NB4 (cell line): ENCODE measurements around the gene SEL1L2.

ENCODE experiments used
- DNase-seq: peaks from one replicate; pipeline ENCODE4 v3.0.0; 2010; ENCODE audit warnings: low read depth
- H3K4me3 ChIP-seq: one replicate; pipeline ENCODE4 v1.5.1; 2011; ENCODE audit warnings: mild to moderate bottlenecking, low read depth, low read length, moderate library complexity
- MAX ChIP-seq: IDR thresholded peaks from 2 replicates; pipeline ENCODE4 v1.6.1; 2011; ENCODE audit warnings: low read depth, low read length
- MYC ChIP-seq: IDR thresholded peaks from 2 replicates; pipeline ENCODE4 v1.6.1; 2011; ENCODE audit warnings: low read depth, low read length
- POLR2A ChIP-seq: IDR thresholded peaks from 2 replicates; pipeline ENCODE4 v1.6.1; 2011; ENCODE audit warnings: mild to moderate bottlenecking; ENCODE audit not compliant: insufficient read length; ENCODE audit errors: extremely low read depth
- TF ChIP-seq, protein P1 (sequence below): IDR thresholded peaks from one replicate; pipeline ENCODE4 v1.5.1; 2012; ENCODE audit warnings: low read depth, low read length

SEL1L2 gene

DNA sequence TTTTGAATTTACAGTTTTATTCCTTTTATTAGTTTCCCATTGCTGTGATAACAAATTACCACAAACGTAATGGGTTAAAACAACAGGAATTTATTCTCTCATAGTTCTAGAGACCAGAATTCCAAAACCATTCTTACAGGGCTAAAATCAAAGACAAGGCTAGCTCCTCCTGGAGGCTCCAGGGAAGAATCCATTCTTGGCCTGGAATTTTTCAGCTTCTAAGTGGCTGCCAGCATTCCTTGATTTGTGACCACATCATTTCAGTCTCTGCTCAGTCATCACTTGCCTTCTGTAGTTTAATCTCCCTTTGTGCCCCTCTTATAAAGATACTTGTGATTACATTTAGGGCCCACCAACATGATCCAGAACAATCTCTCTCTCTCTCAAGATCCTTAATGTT lies 897 bp upstream of the SEL1L2 start:
- no peak overlapping the region for H3K4me3 ChIP-seq
- TF ChIP-seq, protein P1, sequence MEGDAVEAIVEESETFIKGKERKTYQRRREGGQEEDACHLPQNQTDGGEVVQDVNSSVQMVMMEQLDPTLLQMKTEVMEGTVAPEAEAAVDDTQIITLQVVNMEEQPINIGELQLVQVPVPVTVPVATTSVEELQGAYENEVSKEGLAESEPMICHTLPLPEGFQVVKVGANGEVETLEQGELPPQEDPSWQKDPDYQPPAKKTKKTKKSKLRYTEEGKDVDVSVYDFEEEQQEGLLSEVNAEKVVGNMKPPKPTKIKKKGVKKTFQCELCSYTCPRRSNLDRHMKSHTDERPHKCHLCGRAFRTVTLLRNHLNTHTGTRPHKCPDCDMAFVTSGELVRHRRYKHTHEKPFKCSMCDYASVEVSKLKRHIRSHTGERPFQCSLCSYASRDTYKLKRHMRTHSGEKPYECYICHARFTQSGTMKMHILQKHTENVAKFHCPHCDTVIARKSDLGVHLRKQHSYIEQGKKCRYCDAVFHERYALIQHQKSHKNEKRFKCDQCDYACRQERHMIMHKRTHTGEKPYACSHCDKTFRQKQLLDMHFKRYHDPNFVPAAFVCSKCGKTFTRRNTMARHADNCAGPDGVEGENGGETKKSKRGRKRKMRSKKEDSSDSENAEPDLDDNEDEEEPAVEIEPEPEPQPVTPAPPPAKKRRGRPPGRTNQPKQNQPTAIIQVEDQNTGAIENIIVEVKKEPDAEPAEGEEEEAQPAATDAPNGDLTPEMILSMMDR = no peak
- TF ChIP-seq POLR2A (no peak), MAX (no peak), MYC (no peak)
- DNase-seq = no peak

GRCh38 chr20:13984211-13984610 lies 6.2 kb downstream of the SEL1L2 start:
- H3K4me3 ChIP-seq = no peak overlapping the region
- TF ChIP-seq POLR2A (no peak), MYC (no peak), MAX (no peak)
- TF ChIP-seq, protein P1 = no peak
- no peak for DNase-seq

DNA sequence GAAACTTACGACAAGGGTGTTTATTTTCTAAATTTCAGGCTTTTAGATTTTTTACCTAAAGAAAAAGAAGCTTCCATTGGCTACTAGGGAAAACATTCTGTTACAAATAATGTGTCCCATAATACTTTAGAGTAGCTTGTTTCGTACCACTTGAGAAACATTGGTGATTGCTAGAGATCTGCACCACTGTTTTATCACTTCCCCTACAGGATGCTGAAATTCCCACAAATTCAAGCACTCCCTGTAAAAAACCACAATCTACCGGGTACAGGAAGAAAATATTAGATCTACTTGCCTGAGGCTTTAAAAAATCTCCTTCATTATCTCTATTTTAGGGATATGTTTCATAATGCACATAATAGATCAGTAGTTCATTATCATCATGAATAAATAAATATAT lies 29.9 kb downstream of the SEL1L2 start:
- TF ChIP-seq MYC = no peak
- TF ChIP-seq MAX = no peak
- no peak overlapping the region for H3K4me3 ChIP-seq
- no peak for DNase-seq

DNA sequence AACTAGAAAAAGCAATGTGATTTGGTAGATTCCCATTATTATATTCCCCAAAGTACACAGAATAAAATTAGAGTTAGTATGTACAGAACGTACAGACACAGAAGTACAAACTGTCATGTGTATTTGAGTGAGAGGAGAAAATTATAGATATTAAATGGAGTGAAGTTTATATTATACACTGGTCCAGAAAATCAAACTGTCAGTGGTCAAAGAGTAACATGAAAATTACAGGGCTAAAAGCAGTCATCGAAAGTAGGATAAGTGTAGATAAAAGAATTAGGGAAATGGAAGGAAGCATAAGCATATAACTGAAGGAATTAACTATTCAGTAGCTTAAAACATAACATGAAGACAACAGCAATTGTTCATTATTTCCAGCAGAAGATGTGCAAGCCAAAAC lies 30.3 kb downstream of the SEL1L2 start:
- DNase-seq = no peak
- H3K4me3 ChIP-seq = no peak overlapping the region
- TF ChIP-seq POLR2A (no peak), MYC (no peak), MAX (no peak)
- TF ChIP-seq, protein P1 = no peak

- TF ChIP-seq, protein P1 = peak; percentile 45
- no peak for TF ChIP-seq POLR2A
- peak; percentile 28 for DNase-seq
- H3K4me3 ChIP-seq = no peak overlapping the region
Observed at GRCh38 chr20:13953227-13953626, 37.2 kb downstream of the SEL1L2 start.

DNA sequence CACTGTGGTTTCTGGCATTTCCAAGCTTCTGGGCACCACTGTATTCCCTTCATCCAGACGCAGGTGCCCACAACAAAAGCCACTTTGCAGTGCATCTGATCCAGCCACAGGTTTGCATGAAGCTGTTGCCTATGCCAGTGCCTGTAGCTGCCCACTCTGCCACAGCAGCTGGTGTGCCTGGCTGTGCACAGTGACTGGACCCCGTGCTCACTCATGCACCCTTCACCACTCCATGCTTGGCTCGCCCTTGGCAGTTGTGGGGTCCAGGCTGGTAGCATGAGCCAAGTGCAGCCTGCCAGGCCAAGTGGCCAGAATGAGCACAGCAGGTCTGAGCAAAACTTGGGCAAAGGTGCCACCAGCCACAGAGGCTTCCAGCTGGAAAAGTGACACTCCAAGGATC lies 42.7 kb downstream of the SEL1L2 start:
- no peak for TF ChIP-seq POLR2A
- no peak for TF ChIP-seq MAX
- TF ChIP-seq, protein P1 = no peak
- TF ChIP-seq MYC = no peak
- H3K4me3 ChIP-seq = no peak overlapping the region
- no peak for DNase-seq
